Colonic mucosa (tissue), 4 donors: ENCODE data around the gene KCNMB1. TPM values are rescaled to one million over a fixed set of nuclear protein-coding genes. Genes with fewer than 3 reads are reported as not detected.
A peak's percentile ranks its signal among the peaks of the same experiment; 100 is the strongest.

ENCODE experiments used
- DNase-seq: peaks from one replicate; pipeline ENCODE4 v3.0.0-alpha.2; 2020
- H3K27ac ChIP-seq: fragments of 200-600 bp; one replicate; pipeline ENCODE4 v1.8.0; 2021
- H3K27me3 ChIP-seq: fragments of 200-600 bp; one replicate; pipeline ENCODE4 v1.8.0; 2021
- H3K36me3 ChIP-seq: fragments of 200-600 bp; one replicate; pipeline ENCODE4 v1.8.0; 2021
- H3K4me1 ChIP-seq: fragments of 200-600 bp; one replicate; pipeline ENCODE4 v1.8.0; 2021; ENCODE audit warnings: mild to moderate bottlenecking
- H3K4me3 ChIP-seq: fragments of 200-600 bp; one replicate; pipeline ENCODE4 v1.8.0; 2021
- H3K9ac ChIP-seq, 2 donors: one replicate each; pipeline ENCODE4 v1.7.0; 2013; ENCODE audit warnings: control low read depth in 2 of 2, low read depth in 2 of 2, low read length in 2 of 2
- H3K9me3 ChIP-seq: fragments of 200-600 bp; one replicate; pipeline ENCODE4 v1.8.0; 2021
- intact Hi-C: fragments of 100-400 bp; cut with DNase I; formaldehyde crosslinking; loops from one replicate; pipeline ENCODE4 v1.14.1; 2022
- total RNA-seq, 2 donors: library from RNA; stranded (reverse); fragmentation: NEBNext Ultra II Directional in 1 of 2; extraction: Animal tissue kit (Norgen Biotek cat#: 25700) in 1 of 2; gene quantifications; one replicate each; pipeline ENCODE4 v1.2.1, GENCODE V29; 2021
- TF ChIP-seq, protein P1 (sequence below): fragments of 200-600 bp; IDR thresholded peaks from one replicate; pipeline ENCODE4 v1.8.0; 2022; ENCODE audit warnings: antibody characterized with exemption, mild to moderate bottlenecking
- donor health status: healthy.
- donor health status: DM: no; HTN: no; CAD: no.
- donor health status: DM: no; HTN: no; CAD: no.

Gene KCNMB1
- total RNA-seq, 2 donors from 2014 or later = 0.42 to 6.9 TPM

DNA sequence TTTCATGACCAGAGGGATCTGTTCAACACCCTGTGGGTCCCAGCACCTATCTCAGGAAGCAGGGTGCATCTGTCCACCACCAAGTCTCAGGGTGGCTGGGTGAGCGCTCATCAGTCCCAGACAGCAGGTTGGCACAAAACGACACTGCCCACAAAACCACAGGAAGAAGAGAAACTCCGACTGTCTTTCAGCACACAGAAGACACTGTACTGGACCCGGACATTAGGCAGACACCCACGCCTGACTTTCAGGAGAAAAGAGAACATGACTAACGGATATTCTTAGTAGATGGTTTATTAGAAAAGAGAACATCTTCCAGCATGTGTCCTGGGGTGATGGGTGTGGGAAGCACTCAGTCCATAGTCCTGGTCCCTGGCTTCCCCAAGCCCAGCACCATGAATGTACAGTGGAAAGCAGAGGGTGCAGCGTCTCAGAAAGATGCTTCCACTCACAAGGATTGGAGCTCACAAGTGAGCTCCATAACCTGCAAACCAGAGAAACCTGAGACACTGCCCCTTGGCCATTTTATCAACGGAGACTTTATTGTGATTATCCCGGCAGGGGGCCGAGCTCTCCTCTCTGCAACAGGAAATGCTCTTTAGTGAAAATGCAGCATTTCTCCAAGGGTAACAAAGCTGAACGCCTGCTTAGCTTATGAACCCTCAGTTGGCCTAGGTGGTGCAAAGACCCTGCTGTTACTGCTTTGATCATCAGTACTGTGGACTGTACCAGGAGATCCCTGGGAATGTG is 55.8 kb downstream of the KCNMB1 start:
- TF ChIP-seq, protein P1, sequence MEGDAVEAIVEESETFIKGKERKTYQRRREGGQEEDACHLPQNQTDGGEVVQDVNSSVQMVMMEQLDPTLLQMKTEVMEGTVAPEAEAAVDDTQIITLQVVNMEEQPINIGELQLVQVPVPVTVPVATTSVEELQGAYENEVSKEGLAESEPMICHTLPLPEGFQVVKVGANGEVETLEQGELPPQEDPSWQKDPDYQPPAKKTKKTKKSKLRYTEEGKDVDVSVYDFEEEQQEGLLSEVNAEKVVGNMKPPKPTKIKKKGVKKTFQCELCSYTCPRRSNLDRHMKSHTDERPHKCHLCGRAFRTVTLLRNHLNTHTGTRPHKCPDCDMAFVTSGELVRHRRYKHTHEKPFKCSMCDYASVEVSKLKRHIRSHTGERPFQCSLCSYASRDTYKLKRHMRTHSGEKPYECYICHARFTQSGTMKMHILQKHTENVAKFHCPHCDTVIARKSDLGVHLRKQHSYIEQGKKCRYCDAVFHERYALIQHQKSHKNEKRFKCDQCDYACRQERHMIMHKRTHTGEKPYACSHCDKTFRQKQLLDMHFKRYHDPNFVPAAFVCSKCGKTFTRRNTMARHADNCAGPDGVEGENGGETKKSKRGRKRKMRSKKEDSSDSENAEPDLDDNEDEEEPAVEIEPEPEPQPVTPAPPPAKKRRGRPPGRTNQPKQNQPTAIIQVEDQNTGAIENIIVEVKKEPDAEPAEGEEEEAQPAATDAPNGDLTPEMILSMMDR = no peak
- H3K36me3 ChIP-seq = no peaks in the 10 kb centered on the region
- H3K4me1 ChIP-seq = no peaks in the 10 kb centered on the region
- H3K4me3 ChIP-seq = no peak overlapping the region
- H3K9ac ChIP-seq = no peak overlapping the region
- H3K27ac ChIP-seq = peak overlapping the region; percentile 28
- no peaks in the 10 kb centered on the region for H3K9me3 ChIP-seq
- no peaks in the 10 kb centered on the region for H3K27me3 ChIP-seq
- DNase-seq = peak; percentile 31
- intact Hi-C loops = no loop called here

DNA sequence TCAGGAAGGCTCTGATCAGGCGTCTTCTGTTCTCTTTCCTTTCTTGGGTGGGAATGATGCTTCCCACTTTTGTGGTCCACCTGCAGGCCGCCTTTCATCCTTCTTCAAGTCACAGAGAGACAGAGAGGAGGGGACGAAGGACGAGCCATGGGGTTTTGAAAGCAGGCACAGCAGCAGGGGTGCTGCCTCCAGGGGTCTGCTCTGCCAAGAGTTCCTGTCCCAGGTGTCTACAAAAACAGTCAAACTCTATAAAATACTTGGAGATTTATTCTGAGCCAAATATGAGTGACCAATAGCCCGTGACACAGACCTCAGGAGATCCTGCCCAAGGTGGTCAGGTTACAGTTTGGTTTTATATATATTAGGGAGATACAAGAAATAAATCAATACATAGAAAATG is 57.1 kb downstream of the KCNMB1 start:
- intact Hi-C loops = no loop called here
- peak overlapping the region in 1 of 2 donors; percentile 45 for H3K9ac ChIP-seq
- no peaks in the 10 kb centered on the region for H3K9me3 ChIP-seq
- H3K27me3 ChIP-seq = no peaks in the 10 kb centered on the region
- no peak overlapping the region for H3K4me3 ChIP-seq
- H3K27ac ChIP-seq = no peak overlapping the region
- DNase-seq = no peak
- TF ChIP-seq, protein P1 = no peak
- H3K4me1 ChIP-seq = no peaks in the 10 kb centered on the region
- H3K36me3 ChIP-seq = no peaks in the 10 kb centered on the region

DNA sequence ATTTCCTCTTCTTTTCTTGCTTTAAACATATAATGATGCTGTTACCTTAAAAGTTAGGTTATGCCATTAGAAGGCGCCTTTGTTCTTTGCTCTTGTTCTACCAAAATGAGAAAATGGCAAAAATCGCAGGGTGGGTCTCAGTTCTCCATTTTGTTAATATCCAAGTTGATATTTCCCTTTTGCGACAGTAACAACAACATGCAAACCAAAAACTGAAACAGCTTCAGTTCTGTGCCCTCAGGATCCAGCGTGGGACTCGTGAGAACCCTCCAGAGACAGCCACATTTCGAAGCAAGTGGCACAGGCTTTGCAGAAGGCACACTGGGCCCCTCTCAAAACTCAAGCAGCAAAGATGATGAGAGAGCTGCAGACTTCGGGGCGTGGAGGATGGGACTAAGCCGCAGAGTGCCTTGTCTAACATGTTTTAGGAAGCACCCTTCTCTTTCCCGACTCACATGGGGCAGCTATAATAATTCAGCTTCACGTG is 58.6 kb downstream of the KCNMB1 start:
- Histone ChIP-seq H3K27ac (peak overlapping the region; percentile 56), H3K4me1 (no peaks in the 10 kb centered on the region), H3K9ac (no peak overlapping the region), H3K4me3 (no peak overlapping the region), H3K27me3 (no peaks in the 10 kb centered on the region), H3K36me3 (no peaks in the 10 kb centered on the region), H3K9me3 (no peaks in the 10 kb centered on the region)
- TF ChIP-seq, protein P1 = no peak
- no peak for DNase-seq
- intact Hi-C loops = no loop called here

DNA sequence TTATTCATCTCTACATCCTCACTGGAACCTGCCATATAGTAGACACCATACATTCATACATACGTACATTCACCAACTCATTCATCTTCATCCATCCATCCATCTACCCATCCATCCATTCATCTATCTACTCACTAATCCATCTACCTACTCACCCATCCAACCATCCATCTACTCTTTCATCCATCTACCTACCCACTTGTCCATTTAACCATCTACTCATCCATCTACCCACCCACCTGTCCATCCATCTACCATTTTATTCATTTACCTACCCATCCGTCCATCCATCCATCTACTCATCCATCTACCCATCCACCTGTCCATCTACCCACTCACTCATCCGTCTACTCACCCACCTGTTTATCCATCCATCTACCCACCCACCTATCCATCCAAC is 59.6 kb downstream of the KCNMB1 start:
- no peak overlapping the region for H3K27ac ChIP-seq
- no peak overlapping the region for H3K9ac ChIP-seq
- TF ChIP-seq, protein P1 = no peak
- intact Hi-C loops = no loop called here
- H3K4me3 ChIP-seq = no peak overlapping the region
- DNase-seq = no peak
- H3K4me1 ChIP-seq = no peaks in the 10 kb centered on the region
- no peaks in the 10 kb centered on the region for H3K36me3 ChIP-seq
- H3K27me3 ChIP-seq = no peaks in the 10 kb centered on the region
- H3K9me3 ChIP-seq = no peaks in the 10 kb centered on the region

DNA sequence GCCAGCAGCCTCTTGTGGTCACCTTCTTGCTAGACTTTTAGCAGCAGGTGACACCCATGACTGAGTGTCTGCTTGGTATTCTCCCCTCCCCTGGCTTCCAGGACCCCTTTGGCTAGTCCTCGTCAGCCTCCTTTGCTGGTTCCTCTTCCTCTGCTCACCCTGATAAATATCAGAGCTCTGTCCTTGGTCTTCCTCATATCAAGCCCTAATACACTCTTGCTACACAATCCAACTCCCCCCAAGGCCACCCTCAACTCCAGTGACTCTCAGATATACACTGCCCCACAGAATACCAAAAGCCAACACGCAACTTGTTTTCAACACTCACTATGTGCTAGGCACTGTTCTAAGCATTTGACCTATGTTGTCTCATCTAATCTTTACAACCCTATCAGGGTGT is 61.3 kb downstream of the KCNMB1 start:
- TF ChIP-seq, protein P1 = no peak
- no peak overlapping the region for H3K9ac ChIP-seq
- no peaks in the 10 kb centered on the region for H3K9me3 ChIP-seq
- H3K4me1 ChIP-seq = no peaks in the 10 kb centered on the region
- H3K27me3 ChIP-seq = no peaks in the 10 kb centered on the region
- H3K36me3 ChIP-seq = no peaks in the 10 kb centered on the region
- no peak for DNase-seq
- no peak overlapping the region for H3K27ac ChIP-seq
- intact Hi-C loops = no loop called here
- no peak overlapping the region for H3K4me3 ChIP-seq
